ENCODE measurements around the gene RIMS1.
"Not testable (repeated sequence)": the region's sequence is repeated elsewhere in the genome, so short reads cannot be mapped to it uniquely, and the experiment has no call there.

RIMS1 gene

DNA sequence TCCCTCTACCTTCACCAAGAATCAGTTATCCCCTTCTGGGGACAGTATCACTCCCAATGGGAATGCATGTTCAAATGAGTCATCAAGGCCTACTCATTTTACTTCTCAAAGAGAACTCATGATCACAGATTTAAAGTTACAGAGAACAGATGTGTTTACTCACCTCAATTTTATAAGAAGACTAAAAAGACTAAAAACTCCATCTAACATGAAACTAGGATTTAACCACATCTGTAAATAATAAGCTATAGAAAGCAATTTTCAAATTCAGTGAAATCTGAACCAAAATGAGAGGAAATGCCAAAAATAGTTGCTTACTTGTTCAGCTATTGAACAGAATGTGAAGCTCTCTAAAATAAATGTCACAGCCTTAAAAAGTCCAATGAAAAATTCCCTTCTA is 435.4 kb downstream of the RIMS1 start:
- no peak for DNase-seq (ENCODE audit: low read depth in 2 of 2, low spot score in 1 of 2)

- no peak for DNase-seq (ENCODE audit: low read depth in 2 of 2, low spot score in 1 of 2)
Measured at GRCh38 chr6:72322771-72323170, 436.4 kb downstream of the RIMS1 start.

- no peak for DNase-seq (ENCODE audit: low read depth in 2 of 2, low spot score in 1 of 2)
Measured at GRCh38 chr6:72324591-72324990, 438.2 kb downstream of the RIMS1 start.

- DNase-seq (ENCODE audit: low read depth in 2 of 2, low spot score in 1 of 2): no peak
Measured at GRCh38 chr6:72328775-72329174, 442.4 kb downstream of the RIMS1 start.

DNA sequence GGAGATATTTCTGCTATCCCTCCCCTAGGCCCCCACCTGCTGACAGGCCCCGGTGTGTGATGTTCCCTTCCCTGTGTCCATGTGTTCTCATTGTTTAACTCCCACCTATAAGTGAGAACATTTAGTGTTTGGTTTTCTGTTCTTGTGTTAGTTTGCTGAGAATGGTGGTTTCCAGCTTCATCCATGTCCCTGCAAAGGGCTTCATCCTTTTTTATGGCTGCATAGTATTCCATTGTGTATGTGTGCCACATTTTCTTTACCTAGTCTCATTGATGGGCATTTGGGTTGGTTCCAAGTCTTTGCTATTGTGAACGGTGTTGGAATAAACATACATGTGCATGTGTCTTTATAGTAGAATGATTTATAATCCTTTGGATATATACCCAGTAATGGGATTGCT is 448.9 kb downstream of the RIMS1 start:
- DNase-seq (ENCODE audit: low read depth in 2 of 2, low spot score in 1 of 2): not testable (repeated sequence)

- no peak for DNase-seq (ENCODE audit: low read depth in 2 of 2, low spot score in 1 of 2)
Measured at GRCh38 chr6:72348926-72349325, 462.6 kb downstream of the RIMS1 start.

DNA sequence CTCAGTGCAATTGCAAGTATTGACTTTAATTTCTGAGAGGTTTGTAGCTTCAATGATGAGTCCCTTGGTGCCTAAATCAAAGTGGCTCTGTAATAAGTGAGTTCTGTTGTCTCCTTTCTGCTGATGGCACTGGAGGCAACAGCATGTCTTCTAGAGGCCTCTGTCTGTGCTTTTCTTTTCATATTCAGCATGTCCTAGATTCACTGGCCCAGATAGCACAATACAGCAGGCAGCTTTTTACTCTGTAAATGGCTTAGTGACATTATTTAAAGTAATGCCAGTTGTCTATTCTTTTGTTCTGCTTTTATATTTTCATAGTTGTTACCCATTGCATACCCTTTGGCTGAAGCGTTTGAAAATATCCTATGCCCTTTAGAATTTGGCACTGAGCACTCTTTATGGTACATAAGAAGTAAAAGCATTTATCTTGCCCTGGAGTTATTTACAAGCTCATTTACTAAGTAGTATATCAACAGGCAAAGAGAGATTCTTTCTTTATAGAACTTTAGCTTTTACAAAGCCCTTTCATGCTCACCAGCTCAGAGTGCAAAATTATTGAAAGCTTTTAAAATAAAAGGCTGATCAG is 464.0 kb downstream of the RIMS1 start:
- no peak for DNase-seq (ENCODE audit: low read depth in 2 of 2, low spot score in 1 of 2)

GRCh38 chr6:72363844-72364740 is 477.7 kb downstream of the RIMS1 start:
- no peak for DNase-seq (ENCODE audit: low read depth in 2 of 2, low spot score in 1 of 2)

DNA sequence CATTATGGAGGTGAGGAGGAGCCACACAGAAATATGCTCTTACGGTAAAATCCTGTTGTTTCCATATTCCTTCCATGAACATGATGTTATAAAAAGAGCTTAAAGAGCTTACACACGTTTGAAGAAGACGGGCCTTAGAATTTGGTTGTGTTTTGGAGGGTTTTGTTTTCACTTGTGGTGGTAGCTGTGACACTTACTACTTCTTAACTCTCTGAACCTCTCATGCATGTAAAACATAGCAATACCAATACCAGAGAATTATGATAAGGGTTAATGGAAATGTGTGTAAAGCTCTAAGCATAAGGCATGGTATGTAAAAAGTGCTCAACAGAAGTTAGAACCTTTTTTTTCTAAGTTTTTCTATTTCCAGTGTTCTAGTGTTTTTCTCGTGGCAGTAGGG is 479.4 kb downstream of the RIMS1 start:
- DNase-seq (ENCODE audit: low read depth in 2 of 2, low spot score in 1 of 2): no peak

- DNase-seq (ENCODE audit: low read depth in 2 of 2, low spot score in 1 of 2): no peak
Measured at GRCh38 chr6:72367439-72367838, 481.1 kb downstream of the RIMS1 start.

GRCh38 chr6:72371473-72371872 is 485.1 kb downstream of the RIMS1 start:
- DNase-seq (ENCODE audit: low read depth in 2 of 2, low spot score in 1 of 2): no peak

DNA sequence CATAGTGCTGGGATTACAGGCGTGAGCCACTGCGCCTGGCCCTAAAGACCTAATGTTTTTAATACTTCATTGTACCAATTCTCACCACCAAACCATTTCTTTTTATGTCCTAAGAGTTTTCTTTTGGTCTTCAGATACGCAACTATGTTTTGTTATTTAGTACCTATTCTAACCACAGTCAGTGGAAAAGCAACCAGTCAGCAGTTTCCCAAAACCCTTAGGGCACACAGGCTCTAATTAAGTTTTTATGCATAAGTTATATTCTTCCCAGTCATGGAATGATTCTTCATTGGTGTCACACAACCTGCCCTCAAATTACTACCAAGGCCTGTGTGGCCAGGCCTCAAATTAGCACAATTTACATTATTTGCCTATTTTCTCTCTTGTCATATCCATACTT is 487.8 kb downstream of the RIMS1 start:
- DNase-seq (ENCODE audit: low read depth in 2 of 2, low spot score in 1 of 2): no peak

GRCh38 chr6:72374857-72375256 is 488.5 kb downstream of the RIMS1 start:
- no peak for DNase-seq (ENCODE audit: low read depth in 2 of 2, low spot score in 1 of 2)

GRCh38 chr6:72376736-72377135 is 490.4 kb downstream of the RIMS1 start:
- DNase-seq (ENCODE audit: low read depth in 2 of 2, low spot score in 1 of 2): no peak

GRCh38 chr6:72381076-72381475 is 494.7 kb downstream of the RIMS1 start:
- DNase-seq (ENCODE audit: low read depth in 2 of 2, low spot score in 1 of 2): no peak

DNA sequence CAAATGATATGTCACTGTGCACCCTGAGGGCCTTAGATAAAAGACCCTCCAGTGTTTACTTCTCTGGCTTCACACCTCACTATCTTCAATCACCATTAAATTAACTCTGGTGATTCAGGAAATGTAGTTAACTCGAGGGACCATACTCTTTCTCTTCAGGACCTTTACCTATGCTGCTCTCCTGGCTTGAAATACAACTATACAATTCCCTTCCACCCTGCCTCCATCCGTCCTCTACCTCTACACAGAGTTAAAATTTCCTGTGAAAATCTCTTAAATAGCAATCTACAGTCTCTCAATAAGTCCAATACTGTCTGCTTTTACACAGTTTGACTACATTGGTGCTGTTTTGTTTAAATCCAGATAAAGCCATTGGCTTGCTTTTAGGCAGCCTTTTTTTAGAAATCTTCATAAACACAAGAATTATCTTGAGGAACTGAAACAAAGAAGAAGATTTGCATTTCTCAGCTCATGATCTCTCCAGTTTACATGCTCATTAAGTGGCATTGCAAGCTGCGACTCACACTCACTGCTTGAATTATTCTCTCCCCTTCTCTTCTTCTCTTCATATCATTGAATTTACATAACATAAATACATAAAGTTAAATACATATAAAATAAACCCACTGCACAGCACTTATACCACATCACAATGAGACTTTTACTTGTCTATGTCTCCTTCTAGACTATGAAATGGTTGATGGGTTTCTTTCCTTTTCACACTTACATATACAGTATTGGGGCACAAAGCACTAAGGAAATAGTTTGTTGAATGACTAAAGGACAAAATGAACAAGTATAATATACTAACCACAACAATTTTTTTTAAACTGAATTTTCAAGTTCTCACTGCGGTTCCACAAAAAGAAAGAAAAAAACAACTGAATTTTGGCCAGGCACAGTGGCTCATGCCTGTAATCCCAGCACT is 496.5 kb downstream of the RIMS1 start:
- no peak for DNase-seq (ENCODE audit: low read depth in 2 of 2, low spot score in 1 of 2)

GRCh38 chr6:72386324-72386723 is 500.0 kb downstream of the RIMS1 start:
- no peak for DNase-seq (ENCODE audit: low read depth in 2 of 2, low spot score in 1 of 2)

DNA sequence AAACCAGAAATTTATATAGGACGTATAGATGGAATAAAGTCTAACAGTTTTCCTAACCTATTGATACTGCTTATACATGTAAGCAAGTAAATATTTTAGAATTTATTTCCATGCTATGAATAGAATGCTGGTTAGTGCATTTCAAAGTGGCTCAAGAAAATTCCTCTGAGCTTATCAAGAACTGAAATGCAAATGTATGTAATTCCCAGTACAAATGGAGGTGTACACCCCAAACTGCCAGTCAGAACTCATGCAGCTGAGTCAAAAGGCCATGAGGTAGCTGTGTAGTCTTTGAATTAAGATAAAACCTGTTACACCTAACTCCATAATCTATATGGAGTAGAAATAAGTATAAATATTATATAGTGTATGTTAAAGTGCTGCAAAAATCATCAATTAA is 503.3 kb downstream of the RIMS1 start:
- DNase-seq (ENCODE audit: low read depth in 2 of 2, low spot score in 1 of 2): no peak

DNA sequence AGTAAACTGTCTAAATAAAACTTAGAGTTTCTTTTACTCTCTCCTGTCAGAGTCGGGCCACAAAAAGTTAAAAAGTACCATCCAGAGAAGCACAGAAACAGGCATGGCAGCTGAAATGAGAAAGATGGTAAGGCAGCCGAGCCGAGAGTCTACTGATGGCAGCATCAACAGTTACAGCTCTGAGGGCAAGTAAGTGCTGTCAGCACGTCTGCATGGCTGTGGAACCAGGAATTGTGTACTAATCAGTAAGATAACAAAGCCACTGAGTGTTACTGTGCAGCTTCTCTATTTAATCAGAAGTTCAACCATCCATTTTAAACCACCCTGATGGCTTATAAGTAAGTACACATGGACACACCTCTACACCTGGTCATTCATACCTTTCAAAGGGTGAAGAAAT is 504.2 kb downstream of the RIMS1 start:
- DNase-seq (ENCODE audit: low read depth in 2 of 2, low spot score in 1 of 2): no peak

GRCh38 chr6:72401865-72402264 is 515.5 kb downstream of the RIMS1 start:
- DNase-seq (ENCODE audit: low read depth in 2 of 2, low spot score in 1 of 2): no peak

GRCh38 chr6:72403413-72403812 is 517.1 kb downstream of the RIMS1 start:
- no peak for DNase-seq (ENCODE audit: low read depth in 2 of 2, low spot score in 1 of 2)

DNA sequence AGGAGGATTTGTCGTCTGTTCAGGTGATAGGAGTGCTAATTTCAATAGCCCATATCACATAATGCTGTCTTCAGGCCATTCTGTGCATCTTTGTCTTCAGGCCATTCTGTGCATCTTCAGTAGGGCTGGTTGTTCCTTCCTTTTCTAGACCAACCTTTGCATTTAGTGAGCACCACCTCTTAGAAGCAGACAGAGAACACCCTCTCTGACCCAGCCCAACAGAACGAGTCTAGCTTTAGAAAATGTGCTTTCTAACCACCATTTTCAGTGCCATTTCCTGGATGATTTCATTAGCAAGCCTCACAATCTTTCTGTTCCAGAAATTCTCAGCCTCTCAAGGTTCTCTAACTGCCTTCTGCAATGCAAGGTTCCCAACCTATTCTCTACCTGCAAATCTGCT is 520.2 kb downstream of the RIMS1 start:
- no peak for DNase-seq (ENCODE audit: low read depth in 2 of 2, low spot score in 1 of 2)

All from stimulated activated CD8-positive, alpha-beta memory T cell treated with anti-CD3 and anti-CD28 coated beads, Interleukin-4, amount 100 ng/mL, for 1 hour (primary cell).